SHP77 (cell line): ENCODE measurements around the gene XPR1.

Experiments
- DNase-seq, 2 experiments: peaks; one replicate each; lab custom pipeline; 2025; lab: John Stamatoyannopoulos, UW

XPR1 gene

GRCh38 chr1:180932378-180932777 lies 300.6 kb downstream of the XPR1 start:
- no peak for DNase-seq

GRCh38 chr1:180933141-180933540 lies 301.3 kb downstream of the XPR1 start:
- DNase-seq, result no peak

DNA sequence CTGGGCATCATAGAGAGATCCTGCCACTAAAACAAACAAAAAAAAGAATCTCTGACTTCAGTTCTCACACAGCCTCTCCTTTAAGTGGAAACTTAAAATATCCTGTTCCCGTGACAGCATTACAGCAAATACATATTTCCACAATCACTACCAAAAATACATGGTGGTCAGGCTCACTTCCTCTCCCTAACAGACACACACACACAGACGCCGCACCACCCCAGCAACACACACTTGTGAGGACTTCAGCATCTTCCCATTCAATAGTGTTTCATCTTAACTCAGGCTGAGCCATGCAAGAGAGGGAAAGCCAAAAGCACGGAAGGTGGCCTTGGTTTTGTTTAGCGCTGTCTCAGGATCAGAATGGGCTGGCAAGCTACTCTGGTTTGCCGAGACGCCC lies 302.7 kb downstream of the XPR1 start:
- DNase-seq, result no peak

DNA sequence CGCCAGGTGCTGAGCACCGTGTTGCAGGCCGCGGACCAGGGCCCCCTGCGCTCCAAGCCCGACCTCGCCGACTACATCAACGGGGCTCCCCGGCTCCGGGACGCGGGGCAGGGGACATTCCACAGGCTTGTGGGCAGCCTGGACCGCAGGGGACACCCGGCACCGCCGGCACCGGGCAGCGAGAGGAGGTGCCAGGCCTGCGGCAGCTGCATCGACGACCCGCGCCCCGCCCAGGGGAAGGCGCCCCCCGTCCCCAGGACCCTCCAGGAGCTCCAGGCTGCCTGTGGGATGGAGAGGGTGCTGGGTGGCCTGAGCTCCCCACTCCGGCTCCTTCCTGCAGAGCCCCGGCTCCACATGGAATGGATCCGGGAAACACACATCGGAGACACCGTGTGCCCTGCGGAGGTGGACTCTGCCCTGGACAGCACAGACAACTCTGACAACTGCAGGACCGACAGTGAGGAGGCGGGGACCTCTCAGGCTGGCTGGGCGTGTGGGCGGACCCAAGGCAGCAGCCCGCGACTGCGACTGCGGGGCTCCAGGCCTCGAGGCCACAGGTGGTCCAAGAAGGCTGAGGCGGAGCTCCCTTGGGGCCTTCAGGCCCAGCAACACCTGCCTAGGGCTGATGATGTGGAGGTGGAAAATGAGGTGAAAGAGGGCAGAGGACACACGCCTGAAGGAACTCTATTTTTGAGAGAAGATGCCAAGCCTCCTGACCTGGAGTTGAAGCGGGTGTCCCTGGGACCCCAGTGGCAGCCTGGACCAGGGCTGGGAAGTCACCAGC lies 303.7 kb downstream of the XPR1 start:
- no peak for DNase-seq

- DNase-seq, result no peak
These were observed 304.5 kb downstream of the XPR1 start for GRCh38 chr1:180936110-180937011.

- no peak for DNase-seq
These were observed 305.2 kb downstream of the XPR1 start for GRCh38 chr1:180937012-180937372.

- DNase-seq, result no peak
These were observed 305.9 kb downstream of the XPR1 start for GRCh38 chr1:180937624-180938225.

- DNase-seq, result no peak
These were observed 307.4 kb downstream of the XPR1 start for GRCh38 chr1:180939073-180939710.

- DNase-seq, result no peak
These were observed 307.9 kb downstream of the XPR1 start for GRCh38 chr1:180939711-180940103.
